NCI-H2196 (cell line): ENCODE measurements around the gene DYNC2I2.

ENCODE experiments used
- DNase-seq: peaks from one replicate; lab custom pipeline; 2025; ENCODE audit not compliant: unreplicated experiment; lab: John Stamatoyannopoulos, UW

The DYNC2I2 gene

GRCh38 chr9:128636556-128637530 is 19.8 kb downstream of the DYNC2I2 start:
- DNase-seq: peak; percentile 48

GRCh38 chr9:128636024-128636390 is 20.6 kb downstream of the DYNC2I2 start:
- peak; percentile 84 for DNase-seq

- DNase-seq: peak; percentile 95
These were observed 21.2 kb downstream of the DYNC2I2 start for GRCh38 chr9:128635266-128636023.

- DNase-seq: no peak
These were observed 21.9 kb downstream of the DYNC2I2 start for GRCh38 chr9:128634651-128635262.

GRCh38 chr9:128634111-128634510 is 22.5 kb downstream of the DYNC2I2 start:
- DNase-seq: no peak

- DNase-seq: no peak
These were observed 23.0 kb downstream of the DYNC2I2 start for GRCh38 chr9:128633601-128634000.

- no peak for DNase-seq
These were observed 23.6 kb downstream of the DYNC2I2 start for GRCh38 chr9:128633057-128633456.

GRCh38 chr9:128632486-128632885 is 24.2 kb downstream of the DYNC2I2 start:
- no peak for DNase-seq

- no peak for DNase-seq
These were observed 24.6 kb downstream of the DYNC2I2 start for GRCh38 chr9:128632066-128632465.

GRCh38 chr9:128631636-128632035 is 25.0 kb downstream of the DYNC2I2 start:
- no peak for DNase-seq

- no peak for DNase-seq
These were observed 26.6 kb downstream of the DYNC2I2 start for GRCh38 chr9:128629852-128630545.

GRCh38 chr9:128629136-128629535 is 27.5 kb downstream of the DYNC2I2 start:
- DNase-seq: no peak

GRCh38 chr9:128628471-128629048 is 28.1 kb downstream of the DYNC2I2 start:
- no peak for DNase-seq

- no peak for DNase-seq
These were observed 28.7 kb downstream of the DYNC2I2 start for GRCh38 chr9:128627906-128628305.

- DNase-seq: no peak
These were observed 29.4 kb downstream of the DYNC2I2 start for GRCh38 chr9:128627127-128627715.

- DNase-seq: no peak
These were observed 30.5 kb downstream of the DYNC2I2 start for GRCh38 chr9:128626181-128626580.

GRCh38 chr9:128625391-128626146 is 31.1 kb downstream of the DYNC2I2 start:
- no peak for DNase-seq

- DNase-seq: no peak
These were observed 32.1 kb downstream of the DYNC2I2 start for GRCh38 chr9:128624566-128624965.

GRCh38 chr9:128621730-128622455 is 34.8 kb downstream of the DYNC2I2 start:
- DNase-seq: no peak
